GM21825 (cell line): Measurements from ENCODE around the gene HIBCH.
"Not testable (repeated sequence)": the region's sequence is repeated elsewhere in the genome, so short reads cannot be mapped to it uniquely, and the experiment has no call there.

Experiments
- ATAC-seq: cut with Tn5 transposase; IDR thresholded peaks from one replicate; pipeline ENCODE4 v1.9.1; 2021; ENCODE audit warnings: mild to moderate bottlenecking, moderate library complexity; ENCODE audit not compliant: unreplicated experiment

Gene HIBCH

GRCh38 chr2:190312635-190313025 lies 7.0 kb downstream of the HIBCH start:
- not testable (repeated sequence) for ATAC-seq

- ATAC-seq = no peak
These were observed 7.6 kb downstream of the HIBCH start for GRCh38 chr2:190311893-190312634.

GRCh38 chr2:190308031-190308430 lies 11.6 kb downstream of the HIBCH start:
- ATAC-seq = no peak

- no peak for ATAC-seq
These were observed 15.2 kb downstream of the HIBCH start for GRCh38 chr2:190304404-190304803.

GRCh38 chr2:190303647-190304046 lies 16.0 kb downstream of the HIBCH start:
- ATAC-seq = no peak

GRCh38 chr2:190302052-190302451 lies 17.6 kb downstream of the HIBCH start:
- no peak for ATAC-seq

GRCh38 chr2:190301032-190301431 lies 18.6 kb downstream of the HIBCH start:
- ATAC-seq = no peak

- ATAC-seq = not testable (repeated sequence)
These were observed 21.7 kb downstream of the HIBCH start for GRCh38 chr2:190297880-190298279.

- no peak for ATAC-seq
These were observed 35.8 kb downstream of the HIBCH start for GRCh38 chr2:190283783-190284182.

GRCh38 chr2:190280565-190281350 lies 38.9 kb downstream of the HIBCH start:
- ATAC-seq = no peak

GRCh38 chr2:190279256-190280134 lies 40.1 kb downstream of the HIBCH start:
- ATAC-seq = not testable (repeated sequence)

- no peak for ATAC-seq
These were observed 42.2 kb downstream of the HIBCH start for GRCh38 chr2:190277234-190278112.

- ATAC-seq = no peak
These were observed 47.2 kb downstream of the HIBCH start for GRCh38 chr2:190272457-190272842.

GRCh38 chr2:190271783-190272456 lies 47.7 kb downstream of the HIBCH start:
- ATAC-seq = no peak

- ATAC-seq = no peak
These were observed 49.3 kb downstream of the HIBCH start for GRCh38 chr2:190270298-190270697.

- ATAC-seq = not testable (repeated sequence)
These were observed 49.9 kb downstream of the HIBCH start for GRCh38 chr2:190269699-190270098.

GRCh38 chr2:190267302-190267701 lies 52.3 kb downstream of the HIBCH start:
- no peak for ATAC-seq

GRCh38 chr2:190266314-190266713 lies 53.3 kb downstream of the HIBCH start:
- no peak for ATAC-seq

- ATAC-seq = no peak
These were observed 57.8 kb downstream of the HIBCH start for GRCh38 chr2:190261851-190262250.

GRCh38 chr2:190256087-190256486 lies 63.5 kb downstream of the HIBCH start:
- ATAC-seq = no peak
